ENCODE data around the gene LPP.

DNA sequence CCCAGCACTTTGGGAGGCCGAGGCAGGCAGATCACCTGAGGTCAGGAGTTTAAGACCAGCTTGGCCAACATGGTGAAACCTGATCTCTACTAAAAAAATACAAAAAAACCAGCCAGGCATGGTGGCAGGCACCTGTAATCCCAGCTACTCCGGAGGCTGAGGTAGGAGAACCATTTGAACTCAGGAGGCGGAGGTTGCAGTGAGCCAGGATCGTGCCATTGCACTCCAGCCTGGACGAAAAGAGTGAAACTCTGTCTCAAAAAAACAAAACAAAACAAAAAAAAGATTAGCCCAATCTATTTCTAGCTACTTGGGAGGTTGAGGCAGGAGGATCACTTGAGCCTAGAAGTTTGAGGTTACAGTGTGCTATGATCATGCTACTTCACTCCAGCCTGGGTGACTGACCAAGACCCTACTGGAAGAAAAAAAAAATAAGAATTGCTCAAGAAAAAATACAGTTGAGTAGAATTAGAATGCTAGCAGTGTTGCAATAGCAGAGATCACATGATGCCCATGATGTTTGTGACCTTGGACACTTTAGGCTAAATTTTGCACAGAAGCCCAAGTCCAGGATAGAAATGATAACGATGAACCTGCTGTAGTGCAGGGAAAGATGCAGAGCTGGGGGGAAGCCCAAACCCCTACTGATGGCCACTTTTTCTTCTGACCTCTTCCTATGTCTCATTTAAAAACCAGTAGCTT is 162.2 kb downstream of the LPP start:
- TF ChIP-seq, protein P1, sequence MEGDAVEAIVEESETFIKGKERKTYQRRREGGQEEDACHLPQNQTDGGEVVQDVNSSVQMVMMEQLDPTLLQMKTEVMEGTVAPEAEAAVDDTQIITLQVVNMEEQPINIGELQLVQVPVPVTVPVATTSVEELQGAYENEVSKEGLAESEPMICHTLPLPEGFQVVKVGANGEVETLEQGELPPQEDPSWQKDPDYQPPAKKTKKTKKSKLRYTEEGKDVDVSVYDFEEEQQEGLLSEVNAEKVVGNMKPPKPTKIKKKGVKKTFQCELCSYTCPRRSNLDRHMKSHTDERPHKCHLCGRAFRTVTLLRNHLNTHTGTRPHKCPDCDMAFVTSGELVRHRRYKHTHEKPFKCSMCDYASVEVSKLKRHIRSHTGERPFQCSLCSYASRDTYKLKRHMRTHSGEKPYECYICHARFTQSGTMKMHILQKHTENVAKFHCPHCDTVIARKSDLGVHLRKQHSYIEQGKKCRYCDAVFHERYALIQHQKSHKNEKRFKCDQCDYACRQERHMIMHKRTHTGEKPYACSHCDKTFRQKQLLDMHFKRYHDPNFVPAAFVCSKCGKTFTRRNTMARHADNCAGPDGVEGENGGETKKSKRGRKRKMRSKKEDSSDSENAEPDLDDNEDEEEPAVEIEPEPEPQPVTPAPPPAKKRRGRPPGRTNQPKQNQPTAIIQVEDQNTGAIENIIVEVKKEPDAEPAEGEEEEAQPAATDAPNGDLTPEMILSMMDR (IDR thresholded peaks at IDR 0.05 in 4 of 5, conservative IDR thresholded peaks at IDR 0.05 in 1 of 5), result no peak
- TF ChIP-seq POLR2A (IDR thresholded peaks at IDR 0.05), result no peak

Data from gastrocnemius medialis (tissue), 4 donors.